Bone marrow (tissue), 2 donors: Measurements from ENCODE around the gene ERI3.

Experiments used
- DNase-seq, 2 donors: peaks; one replicate each; lab custom pipeline; 2025; lab: John Stamatoyannopoulos, UW

Gene ERI3

DNA sequence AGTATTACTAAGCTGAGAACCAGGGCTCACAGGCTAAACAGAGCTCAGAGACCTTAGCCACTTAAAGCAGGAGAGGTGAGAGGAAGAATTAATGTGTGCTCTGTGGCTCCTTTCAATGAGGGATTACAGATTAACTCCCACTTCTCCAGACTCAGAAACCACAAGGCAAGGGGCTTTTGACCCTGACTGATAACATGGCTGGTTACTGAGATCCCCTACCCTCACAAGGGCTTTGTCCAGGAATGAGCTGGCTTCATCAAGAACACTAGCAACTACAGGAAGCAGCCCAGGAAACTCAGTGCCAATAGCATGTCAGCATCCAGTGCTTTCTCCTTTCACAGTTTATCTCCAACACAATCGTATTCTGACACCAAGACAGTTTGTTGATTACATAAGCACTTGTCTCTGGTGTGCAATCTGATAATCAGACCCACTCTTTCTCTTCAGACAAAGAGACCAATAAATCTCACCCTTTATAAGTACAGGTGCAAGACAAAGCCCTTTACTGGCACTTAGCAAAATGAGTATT is 38.8 kb downstream of the ERI3 start:
- DNase-seq = no peak

DNA sequence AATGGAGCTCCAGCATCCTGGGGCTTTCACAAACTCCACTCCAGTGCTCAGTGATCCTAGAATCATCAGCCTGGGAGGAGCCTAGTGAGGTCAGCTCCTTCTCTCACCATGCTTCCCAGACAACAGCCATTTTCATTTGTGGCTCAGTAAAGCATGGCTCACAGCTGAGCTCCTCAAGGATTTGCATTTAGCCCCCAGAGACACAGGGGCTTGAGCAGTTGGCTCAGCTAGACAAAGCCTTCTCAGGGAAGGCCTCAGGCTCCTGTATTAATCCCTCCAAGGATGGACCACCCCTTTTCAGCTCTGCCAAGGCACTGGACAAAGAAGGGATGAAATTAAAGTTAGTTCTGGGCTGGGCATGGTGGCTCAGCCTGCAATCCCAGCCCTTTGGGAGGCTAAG is 39.5 kb downstream of the ERI3 start:
- no peak for DNase-seq

DNA sequence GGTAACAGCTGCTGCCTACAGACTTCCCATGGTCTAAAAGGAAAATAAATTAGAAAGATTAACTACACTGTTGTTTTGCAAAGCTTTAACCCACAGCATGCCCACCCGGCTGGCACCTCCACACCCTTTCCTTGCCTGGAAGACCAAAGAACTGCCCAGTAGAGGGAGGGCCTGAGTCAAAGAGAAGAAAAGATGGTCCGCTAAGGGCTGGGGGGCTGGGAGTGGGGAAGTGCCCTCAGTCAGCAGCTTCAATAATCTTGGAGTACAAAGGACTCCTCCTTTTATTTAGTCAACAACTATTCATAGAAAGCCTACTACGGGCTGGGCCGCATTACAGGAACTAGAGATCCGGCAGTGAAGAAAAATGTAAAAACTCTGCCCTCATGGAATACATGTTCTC is 40.6 kb downstream of the ERI3 start:
- no peak for DNase-seq

DNA sequence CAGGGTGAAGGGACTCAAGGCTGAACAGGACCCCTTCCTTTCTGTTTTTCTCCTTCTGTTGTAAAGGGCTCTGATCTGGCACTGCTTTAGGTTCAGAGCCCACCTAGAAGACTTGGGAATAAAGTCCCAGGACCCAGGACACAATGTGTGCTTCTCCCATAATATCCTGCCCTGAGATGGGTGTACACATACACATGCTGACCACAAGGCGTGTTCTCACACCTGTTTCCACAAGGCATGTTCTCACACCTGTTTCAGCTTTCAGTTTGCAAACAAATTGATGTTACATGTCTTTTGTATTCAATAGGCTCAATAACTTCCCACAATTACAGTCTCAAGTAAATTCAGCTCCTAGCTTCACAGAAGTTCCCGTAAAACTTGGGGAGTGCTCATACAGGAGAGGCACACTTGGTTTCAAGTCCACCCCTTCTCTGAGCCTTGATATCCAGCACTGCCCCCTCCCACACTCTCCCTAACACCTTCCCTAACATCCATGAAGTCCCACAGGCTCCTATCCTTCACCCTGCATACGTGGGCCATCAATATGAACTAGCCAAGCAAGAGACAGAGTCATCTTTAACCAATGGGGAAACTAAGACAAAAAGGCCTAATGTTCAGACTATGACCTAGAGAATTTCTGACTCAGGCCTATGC is 41.7 kb downstream of the ERI3 start:
- DNase-seq = no peak

DNA sequence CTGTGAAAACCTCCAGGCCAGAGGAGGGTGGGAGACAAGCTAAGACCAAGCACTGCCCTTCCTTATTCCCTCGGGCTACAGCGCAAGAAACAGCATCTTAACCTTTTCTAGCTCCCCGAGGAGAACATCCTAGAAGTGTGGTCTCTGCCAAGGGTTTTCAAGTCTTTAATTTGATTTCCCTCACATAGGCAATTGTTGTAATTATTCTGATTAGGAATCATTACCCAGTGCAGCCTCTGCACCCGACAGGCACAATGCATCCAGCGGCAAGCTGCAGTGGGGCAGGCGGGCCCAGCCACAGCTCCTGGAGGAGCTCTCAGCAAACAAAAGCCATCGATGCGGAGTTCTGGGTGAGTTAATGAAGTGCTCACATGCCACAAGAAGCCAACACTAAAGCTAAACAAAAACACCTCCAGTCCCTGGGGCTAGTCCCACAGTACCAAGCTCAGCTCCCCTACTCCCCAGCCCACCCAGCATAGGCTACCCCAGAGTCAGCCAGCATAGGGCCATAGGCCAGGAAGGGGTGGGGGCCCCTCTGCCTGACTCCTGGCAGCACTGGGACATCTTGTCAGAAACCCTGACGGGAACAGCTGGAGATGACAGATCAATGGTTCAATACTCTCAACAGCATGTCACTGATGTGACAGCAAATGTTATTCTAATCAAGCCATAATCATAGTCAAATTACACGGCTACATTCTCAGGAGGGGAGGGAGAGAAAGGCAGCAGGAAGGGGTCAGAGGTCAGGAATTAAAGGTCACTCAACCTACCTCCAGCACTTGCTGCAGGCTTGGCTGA is 42.5 kb downstream of the ERI3 start:
- no peak for DNase-seq

DNA sequence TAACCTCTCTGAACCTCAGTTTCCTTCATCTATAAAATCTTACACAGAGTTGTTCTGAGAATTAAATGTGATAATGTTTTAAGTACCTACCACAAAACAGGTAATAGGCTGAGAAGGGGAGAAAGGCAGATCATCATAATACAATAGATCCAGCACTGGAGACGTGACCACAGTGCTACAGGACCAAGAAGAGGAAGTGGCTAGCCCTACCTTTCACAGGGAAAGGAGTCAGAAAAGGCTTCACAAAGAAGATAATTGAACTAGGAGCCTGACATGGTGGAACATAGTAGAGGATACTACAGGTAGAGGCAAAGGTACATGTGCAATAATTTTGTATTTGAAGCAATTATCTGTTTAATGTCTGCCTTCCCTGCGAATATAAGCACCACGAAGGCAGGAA is 45.1 kb downstream of the ERI3 start:
- DNase-seq = no peak

DNA sequence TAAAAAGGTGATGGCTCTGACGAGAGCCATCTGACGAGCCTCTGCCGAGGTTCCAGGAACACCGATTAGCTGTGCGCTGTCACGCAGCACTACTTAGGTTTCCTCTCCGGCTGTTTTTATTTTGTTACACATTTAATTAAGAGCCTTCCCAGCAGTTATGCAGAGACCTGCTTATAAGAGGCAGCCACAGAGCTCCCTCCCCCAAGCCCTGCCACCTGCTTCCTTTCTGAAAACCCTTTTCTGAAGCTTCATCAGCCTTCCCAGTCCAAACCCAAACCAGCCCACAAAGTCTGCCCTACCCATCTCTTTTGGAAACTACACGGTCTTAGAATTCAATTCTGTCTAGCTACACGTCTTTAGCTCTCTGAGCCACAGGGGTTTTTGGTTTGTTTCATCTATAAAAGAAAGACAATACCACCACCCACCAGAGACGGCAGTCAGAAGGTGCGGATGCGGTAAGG is 49.1 kb downstream of the ERI3 start:
- peak in 1 of 2 donors; percentile 23 for DNase-seq

DNA sequence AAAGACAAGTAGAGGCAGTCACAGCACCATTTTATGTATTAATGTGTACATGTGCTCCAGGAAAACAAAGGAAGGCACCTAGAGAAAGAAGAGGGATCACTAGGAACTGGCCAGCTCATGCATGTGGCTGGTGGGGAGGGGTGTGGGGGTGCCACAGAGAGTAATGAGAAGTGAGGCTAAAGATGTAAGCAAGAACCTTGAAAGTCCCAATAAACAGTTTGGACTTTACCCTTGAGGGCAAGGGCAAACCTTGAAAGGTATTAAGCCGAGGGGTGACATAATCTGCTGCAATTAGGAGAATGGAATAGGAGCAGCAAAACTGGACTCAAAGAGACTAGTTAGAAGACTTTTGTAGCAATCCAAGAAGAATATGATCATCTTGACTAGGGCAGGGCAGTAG is 51.5 kb downstream of the ERI3 start:
- DNase-seq = no peak

DNA sequence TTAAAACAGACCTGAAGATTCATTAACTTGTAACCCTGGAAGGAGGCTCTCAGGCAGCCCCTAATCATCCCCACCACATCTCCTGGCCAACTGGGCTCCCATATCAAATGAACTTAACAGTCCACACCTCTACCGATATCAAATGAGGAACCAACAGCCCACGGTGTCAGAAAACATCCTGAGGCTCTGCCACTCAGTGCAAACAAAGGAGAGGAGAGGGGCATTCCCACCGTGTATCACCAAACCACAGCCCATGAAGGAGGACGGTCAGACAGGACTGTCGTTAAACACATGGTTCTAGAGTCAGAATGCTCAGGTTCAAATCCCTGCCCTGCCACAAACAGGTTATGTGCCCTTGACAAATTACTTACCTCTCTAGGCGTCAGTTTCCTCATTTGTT is 52.5 kb downstream of the ERI3 start:
- DNase-seq = no peak

DNA sequence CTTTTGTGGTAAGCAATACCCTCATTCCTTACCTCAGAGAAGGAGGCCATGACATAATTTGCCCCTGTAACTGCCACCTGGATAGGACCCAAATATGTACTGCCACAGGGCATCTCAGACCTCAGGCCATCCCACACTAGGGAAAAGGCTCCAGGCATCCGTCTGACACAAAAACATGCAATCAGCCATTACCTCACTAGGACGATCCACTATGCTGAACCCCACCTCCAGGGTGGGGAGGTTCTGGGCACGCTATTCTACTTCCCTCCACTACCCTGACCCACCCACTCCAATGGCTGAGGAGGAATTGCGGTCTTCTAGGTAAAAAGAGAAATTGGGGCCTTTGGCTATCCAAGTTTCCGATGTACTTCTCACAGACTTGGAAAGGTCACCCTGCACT is 53.6 kb downstream of the ERI3 start:
- no peak for DNase-seq

DNA sequence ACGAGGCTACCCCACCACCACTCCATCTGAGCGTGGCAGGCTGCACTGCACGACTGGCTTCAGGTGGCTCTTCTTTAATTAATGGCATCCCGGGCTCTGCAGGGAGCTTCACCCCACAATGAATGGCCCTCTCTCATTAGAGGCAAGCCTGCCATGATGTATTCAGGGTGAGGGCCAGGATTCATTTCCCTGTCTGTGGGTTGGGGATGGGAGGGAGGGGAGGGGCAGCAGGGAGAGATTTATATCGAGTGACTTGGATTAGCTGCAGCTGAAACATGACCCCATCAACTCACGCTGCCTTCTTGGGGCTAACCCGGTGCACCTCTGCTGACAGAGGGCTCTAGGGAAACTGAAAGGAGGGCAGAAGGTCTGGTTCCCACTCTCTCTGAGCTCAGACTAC is 54.2 kb downstream of the ERI3 start:
- DNase-seq = no peak

DNA sequence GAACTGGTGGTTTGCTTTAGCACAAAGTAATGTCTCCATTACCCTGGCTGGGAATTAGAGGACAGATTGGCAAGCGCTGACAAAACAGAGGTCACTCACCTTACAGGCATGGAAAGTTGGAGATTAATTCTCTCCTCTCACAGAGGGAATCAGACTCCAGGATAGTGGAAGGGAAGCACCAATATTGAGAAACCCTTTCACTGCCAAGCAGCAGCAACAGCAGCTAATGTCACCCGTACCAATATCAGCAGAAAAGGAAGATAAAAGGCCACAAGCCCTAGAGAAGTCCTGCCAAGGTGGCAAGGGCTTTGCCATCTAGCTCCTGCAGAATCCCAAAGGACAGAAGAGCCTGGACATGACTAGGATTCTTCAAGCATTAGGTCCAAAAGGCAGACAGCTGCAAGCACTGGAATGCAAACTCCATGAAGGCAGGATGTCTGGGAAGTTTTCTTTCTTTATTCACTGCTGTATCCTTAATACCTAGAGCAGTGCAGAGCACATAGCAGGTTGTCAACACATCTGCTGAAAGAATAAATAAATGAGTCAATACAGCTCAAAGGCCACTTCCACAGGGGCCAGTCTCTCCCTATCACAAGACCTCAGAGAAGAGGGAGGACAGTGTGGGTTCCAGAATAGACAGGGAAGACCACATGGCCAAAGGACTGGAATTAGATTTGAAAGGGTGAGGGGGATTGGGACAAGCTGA is 57.2 kb downstream of the ERI3 start:
- DNase-seq = no peak

DNA sequence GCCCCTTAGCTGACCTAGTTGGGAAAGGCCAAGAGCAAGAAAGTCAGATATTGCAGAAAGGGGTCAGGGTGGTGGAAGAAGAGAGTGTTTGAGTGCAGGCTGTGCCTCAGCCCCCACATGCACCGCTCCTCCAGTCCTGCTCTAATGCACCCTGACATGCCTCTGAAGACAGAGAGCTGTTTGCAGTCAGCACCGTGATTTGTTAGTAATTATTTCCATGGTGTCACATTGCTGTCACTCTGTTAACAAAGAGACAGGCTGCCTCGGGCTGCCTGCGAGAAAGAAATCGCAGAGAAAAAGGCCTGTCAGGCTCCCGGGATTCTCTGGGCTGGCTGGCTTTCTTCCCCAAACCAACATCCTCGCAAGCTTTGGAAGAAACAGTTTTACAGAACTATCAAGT is 58.3 kb downstream of the ERI3 start:
- DNase-seq = no peak

DNA sequence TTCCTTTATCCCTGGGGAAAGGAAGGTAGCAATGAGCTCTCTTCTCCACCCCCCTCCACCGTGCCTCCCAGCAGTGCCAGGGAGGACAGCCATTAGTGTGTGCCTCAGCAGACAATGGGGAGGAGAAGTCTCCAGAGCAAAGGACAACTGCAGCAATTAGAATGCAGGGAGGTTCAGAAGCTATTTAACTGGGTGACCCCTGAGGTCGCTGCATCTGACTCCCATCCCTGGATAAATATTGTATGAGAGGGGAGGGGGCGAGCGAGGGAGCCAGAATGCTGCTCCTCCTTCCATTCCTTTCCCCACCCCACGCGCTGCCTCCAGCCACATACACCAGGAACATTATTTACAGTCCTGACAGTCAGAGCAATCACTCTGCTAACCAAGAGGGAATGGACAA is 59.0 kb downstream of the ERI3 start:
- no peak for DNase-seq

DNA sequence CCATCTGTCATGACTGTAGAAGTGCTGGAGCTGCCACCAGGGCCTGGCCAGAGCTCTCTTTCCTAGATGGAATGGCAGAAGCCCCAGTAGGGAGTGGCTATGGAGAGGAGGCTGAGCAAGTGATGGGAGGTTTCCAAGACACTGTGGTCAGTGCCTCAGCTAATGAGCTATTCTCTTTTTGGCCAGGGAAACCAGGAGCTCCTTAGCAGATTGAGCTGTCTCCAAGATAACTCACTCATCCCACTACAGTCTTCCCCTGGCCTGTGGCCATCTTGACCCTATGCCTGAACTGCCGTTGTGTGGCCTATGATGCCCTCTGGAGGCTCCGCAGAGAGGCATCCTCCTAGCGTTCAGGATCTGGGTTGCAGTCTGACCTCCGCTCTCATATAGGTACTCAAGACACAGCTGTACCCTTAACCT is 60.5 kb downstream of the ERI3 start:
- DNase-seq = no peak

DNA sequence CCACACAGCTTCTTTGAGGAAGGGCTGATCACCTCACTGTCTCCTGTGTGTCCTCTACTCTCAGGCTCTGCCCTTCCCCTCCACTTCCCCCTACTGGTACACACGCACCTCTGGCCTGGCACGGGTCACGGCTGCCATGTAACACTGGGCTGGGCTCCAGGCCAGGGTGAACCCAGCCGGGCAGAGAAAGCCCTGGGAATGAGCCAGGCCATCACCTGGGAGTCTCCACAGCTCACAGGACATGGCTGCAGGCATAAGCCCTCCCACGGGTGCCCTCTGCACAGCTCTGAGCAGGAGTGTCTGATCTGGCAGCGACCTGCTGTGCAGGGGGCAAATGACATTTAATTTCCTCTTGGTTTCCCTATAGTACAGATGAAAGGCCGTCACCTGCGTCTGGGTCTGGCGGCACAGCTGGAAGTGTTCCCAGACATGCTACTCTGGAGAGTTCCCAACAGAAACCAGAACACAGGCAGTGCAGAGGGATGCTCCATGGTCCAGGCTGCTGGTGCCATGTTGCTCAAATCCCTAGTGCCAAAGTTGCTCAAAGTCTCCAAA is 61.2 kb downstream of the ERI3 start:
- DNase-seq = no peak

DNA sequence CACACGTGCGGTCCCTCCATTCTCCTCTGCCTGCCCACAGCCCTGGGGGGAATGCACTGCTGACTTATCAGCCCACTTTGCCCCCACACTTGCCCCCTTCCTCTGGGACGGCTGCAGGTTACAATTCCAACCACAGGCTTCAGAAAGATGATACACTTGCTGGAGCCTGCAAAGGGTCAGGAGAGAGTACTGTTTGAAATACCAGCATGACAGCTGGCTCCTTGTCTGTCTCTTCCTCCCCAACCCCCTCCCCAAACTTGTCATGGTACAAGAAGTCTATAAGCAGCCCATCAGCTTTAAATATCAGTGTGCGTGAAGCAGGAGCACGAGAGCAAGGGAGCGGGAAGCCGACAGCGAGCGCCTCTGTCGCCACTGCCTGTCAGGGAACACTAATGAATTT is 62.4 kb downstream of the ERI3 start:
- no peak for DNase-seq

DNA sequence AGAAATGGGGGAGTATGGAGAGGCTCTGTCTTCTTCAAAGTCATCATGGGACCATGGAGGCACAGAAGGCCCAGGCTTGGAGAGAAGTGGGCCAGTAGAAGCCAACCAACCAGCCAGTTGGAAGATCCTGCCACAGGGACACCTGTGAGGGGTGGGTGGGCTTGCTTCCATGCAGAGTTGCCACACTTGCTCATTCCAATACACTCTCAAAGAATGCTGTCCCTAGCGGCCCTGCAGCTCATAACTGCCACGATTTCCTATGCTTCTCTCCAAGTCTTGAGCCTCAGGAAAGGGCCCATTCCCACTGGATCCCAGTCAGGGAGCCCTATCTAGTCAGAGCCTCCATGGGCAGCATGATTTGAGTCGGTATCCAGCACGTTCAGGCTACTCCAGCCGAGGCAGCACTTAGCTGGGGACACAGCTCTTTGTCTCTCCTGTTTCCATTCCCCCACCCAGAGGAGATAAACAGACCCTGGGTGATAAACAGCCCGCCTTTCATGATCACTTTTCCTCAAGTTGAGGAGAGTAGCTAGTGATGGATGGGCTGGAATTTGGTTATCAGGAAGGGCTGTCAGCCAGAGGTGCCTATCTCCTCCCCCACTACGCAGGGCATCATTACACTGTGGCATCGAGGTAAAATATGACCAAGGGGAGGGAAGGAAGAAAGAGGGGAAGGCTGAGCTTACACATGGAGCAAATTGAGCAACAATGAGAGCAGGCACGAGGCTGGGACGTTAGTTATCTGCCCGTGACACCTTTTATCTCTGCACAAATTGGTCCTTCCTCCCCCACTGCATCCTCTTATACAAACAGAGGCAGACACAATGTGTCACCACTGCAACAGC is 64.6 kb downstream of the ERI3 start:
- DNase-seq = no peak

DNA sequence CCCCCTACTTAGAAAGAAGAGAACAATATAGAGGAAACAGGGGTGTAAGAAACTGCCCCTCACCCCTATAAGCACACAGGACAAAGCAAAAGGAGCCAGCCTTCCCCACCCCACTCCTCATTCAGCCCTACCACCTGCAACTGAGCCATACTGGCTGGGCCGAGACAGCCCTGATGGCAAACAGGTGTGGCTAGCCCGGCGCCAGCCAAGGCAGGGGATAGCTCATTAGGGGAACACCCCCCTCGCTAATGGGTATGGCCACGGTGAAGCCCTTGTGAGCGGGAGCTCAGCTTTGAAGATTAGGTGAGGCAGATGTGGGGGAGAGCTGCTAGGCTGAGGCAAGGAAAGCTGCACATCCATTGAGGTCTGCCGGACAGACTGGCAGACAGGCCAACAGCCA is 65.5 kb downstream of the ERI3 start:
- no peak for DNase-seq

DNA sequence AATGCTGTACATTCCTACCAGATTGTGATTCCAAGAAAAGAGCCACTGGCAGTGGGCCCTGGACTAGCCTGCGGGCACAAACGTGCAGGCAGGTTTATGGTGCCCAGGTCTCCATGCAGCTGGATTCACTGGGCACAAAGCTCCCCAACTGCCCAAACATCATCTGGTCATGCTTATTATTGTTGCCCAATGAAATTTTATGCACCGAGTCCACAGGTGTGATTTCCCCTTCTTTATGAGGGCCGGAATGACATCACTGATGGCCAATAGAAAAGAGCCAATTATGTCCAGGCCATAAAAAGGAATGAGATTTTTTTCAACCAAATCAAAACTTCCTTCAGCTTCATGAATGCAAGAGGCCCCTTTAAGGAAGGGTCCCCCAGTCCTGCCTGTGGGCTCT is 66.2 kb downstream of the ERI3 start:
- DNase-seq = no peak

DNA sequence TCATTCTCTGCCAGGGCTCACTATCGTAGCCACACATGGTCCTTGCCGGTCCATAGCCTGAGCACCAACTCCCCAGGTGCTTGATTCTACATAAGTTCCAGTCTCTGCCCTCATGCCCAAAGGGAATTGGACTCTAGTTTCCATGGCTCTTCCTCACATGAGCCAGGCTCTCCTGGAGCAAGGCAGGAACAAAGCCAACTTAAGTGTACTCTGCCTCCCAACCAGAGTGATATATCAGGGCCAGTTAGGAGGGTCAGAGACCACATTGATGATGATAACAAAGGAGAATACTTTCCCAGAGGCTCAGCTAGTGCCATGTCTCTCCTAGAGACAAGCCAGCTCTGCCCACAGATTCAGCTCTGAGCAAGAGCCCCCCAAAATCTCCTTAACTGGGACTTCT is 70.9 kb downstream of the ERI3 start:
- no peak for DNase-seq
